ENCODE results near the gene PCBP3. TPM values are rescaled to one million over a fixed set of nuclear protein-coding genes. Genes with fewer than 3 reads are reported as not detected.
"Not testable (repeated sequence)": the region's sequence is repeated elsewhere in the genome, so short reads cannot be mapped to it uniquely, and the experiment has no call there.

Gene PCBP3
- total RNA-seq, 2 donors from 2014 or later, result 11.6 to 16.5 TPM

DNA sequence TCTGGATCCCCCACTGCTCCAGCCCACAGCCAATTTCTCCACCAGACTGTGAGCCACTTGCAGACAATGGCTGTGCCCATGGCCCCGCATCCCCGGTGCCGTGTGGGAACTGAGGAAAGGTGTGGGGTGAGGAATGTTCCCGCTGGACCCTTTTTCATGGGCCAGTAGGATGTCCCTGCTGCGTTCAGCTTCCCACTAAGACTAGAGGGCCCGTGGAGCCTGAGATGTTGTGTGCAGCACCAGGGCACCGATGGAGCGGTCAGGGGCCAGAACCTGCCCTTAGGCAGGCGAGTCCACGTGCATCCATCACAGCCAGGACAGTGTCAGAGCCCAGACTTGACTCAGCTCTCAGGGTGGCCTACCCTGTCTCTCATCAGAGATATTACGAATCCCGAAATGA, 232.4 kb downstream of the PCBP3 start:
- no peak for ATAC-seq (replicated peaks)
- Mint-ChIP-seq H3K4me1 (peaks cover 7% of the 10 kb centered on the region), H3K27ac (no peak overlapping the region), H3K4me3 (no peak overlapping the region), H3K27me3 (peaks cover 5% of the 10 kb centered on the region), H3K36me3 (ENCODE audit: low read depth) (no peaks in the 10 kb centered on the region), H3K9me3 (no peaks in the 10 kb centered on the region)

DNA sequence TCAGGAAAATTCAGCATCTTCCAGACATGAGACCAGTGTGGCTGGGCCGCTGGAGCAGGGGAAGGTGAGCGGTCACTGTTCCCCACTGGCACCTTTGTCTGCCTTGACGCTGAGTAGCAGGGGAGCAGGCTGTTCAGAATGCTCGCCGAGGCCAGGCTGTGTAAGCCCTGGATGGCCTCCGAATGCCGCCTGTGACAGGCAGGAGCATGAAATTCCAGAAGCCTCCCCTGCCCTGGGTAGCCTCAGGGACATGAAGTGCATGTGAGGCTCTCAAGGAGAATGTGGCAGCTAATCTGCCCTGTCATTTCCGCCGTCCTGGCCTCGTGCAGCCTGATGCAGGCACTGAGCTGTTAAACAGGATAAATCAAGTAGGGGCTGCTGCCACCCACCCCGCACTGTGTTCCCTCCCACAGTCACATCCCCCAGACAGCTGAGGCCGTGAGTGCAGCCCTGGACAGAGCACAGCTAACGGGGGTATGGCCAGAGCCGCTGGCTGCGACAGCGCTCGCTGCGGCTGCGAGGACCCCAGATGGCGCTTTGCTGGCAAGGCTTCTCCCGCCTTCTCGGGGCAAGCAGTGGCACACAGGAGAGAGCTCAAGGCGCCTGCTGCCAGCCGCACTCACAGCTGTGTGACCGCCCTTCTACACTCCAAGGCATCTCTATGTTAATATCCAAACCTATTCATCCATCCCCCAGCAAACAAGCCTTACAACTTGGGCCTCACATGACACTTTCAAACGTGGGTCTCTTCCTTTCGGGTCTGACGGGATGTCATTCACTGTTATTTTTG, 233.1 kb downstream of the PCBP3 start:
- H3K27me3 Mint-ChIP-seq, result peaks cover 5% of the 10 kb centered on the region
- no peaks in the 10 kb centered on the region for H3K36me3 Mint-ChIP-seq (ENCODE audit: low read depth)
- no peak overlapping the region for H3K27ac Mint-ChIP-seq
- no peaks in the 10 kb centered on the region for H3K9me3 Mint-ChIP-seq
- peaks cover 10% of the 10 kb centered on the region for H3K4me1 Mint-ChIP-seq
- no peak for ATAC-seq (replicated peaks)
- H3K4me3 Mint-ChIP-seq, result no peak overlapping the region

DNA sequence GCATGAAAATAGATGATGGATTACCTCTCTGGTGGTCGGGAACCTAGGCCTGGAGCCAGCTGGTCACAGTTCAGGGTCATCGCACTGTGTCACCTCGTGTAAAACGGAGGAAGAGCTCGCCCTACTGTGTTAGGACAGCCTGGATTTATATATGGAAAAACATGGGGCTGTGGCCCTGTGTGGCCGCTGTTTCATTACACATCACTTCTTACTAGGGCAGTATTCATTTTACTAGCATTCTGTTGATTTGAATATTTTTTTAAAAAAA, 233.6 kb downstream of the PCBP3 start:
- no peaks in the 10 kb centered on the region for H3K9me3 Mint-ChIP-seq
- H3K27ac Mint-ChIP-seq, result no peak overlapping the region
- H3K4me1 Mint-ChIP-seq, result peaks cover 11% of the 10 kb centered on the region
- peaks cover 5% of the 10 kb centered on the region for H3K27me3 Mint-ChIP-seq
- H3K4me3 Mint-ChIP-seq, result no peak overlapping the region
- H3K36me3 Mint-ChIP-seq (ENCODE audit: low read depth), result no peaks in the 10 kb centered on the region
- ATAC-seq (replicated peaks), result no peak

DNA sequence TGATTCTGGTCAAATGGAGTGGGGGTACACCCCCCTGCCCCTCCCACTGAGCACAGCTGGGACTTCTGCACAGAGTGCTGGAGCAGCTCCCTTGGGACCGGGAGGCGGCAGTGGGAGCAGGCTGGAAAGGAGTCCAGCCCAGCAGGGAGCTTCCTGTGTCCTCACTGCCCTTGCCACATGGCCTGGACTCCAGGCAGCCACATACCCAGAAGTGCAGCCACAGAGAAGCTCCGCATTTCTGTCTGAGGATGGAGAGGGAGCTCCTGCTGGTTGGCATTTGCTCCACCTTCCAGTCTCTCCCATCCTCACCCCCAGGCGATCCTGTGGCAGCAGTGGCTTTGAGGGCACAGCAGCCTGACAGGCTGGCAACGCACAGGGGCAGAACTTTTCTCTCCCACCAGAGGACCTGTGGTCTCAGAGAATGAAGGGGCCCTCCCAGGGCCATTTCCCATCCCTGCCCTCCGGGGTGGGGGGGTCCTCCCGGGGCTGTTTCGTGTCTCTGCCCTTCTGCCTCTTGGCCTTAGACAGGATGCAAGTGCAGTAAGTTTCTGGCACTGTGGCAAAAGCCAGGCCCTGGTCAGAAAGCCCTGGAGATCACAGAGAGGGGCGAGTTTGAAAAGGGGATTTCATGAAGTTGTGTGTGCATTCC, 234.4 kb downstream of the PCBP3 start:
- no peak for ATAC-seq (replicated peaks)
- Mint-ChIP-seq H3K36me3 (ENCODE audit: low read depth) (no peaks in the 10 kb centered on the region), H3K27me3 (no peaks in the 10 kb centered on the region), H3K4me3 (no peak overlapping the region), H3K9me3 (no peaks in the 10 kb centered on the region), H3K4me1 (peaks cover 20% of the 10 kb centered on the region), H3K27ac (no peak overlapping the region)

DNA sequence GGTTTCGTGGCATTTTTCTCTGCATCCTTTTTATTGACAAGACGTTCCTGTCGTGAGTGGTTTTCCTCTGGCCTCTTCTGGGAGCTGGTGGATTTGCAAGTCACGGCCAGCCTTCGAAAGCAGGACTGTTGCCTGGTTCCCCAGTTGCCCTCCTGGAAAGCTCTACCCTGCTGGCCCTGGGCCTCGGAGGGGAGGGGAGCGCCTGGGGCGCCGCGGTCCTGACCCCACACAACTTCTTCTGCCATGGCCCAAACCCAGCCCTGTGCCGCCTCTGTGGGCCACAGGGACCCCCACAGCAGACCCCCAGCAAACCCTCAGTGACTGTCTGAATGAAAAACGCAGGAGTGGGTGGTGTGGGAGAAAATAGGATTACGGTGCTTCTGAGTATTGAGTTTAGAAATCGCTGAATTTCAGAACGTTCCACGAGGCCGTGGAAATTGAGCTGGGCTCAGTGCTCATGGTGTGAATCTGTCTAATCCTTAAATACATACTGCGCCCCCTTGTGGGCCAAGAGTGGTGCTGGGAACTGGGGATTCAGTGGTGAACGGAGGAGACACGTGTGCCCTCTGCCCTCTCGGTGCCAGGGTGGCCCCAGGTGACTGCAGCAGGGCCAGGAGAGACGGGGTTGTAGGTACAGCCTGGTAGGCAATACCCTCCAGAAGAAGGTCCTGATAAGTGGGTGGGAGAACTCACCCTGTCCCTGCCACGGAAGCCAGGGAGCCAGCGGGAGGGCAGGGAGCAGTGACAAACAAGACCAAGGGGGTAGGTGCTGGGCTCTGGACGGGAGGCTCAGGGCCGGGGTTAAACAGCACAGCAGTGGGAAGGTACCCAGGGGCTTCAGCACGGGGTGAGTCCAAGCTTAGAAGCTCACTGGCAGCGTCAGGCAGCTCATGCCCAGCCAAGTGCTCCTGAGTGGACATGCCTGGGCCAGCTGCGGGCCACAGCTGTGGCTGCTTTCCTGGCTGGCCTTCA, 236.9 kb downstream of the PCBP3 start:
- no peaks in the 10 kb centered on the region for H3K27me3 Mint-ChIP-seq
- H3K4me3 Mint-ChIP-seq, result peak overlapping the region; percentile 51
- H3K27ac Mint-ChIP-seq, result no peak overlapping the region
- peaks cover 36% of the 10 kb centered on the region for H3K4me1 Mint-ChIP-seq
- peak; percentile 94 for ATAC-seq (replicated peaks)
- peaks cover 3% of the 10 kb centered on the region for H3K9me3 Mint-ChIP-seq
- H3K36me3 Mint-ChIP-seq (ENCODE audit: low read depth), result no peaks in the 10 kb centered on the region

DNA sequence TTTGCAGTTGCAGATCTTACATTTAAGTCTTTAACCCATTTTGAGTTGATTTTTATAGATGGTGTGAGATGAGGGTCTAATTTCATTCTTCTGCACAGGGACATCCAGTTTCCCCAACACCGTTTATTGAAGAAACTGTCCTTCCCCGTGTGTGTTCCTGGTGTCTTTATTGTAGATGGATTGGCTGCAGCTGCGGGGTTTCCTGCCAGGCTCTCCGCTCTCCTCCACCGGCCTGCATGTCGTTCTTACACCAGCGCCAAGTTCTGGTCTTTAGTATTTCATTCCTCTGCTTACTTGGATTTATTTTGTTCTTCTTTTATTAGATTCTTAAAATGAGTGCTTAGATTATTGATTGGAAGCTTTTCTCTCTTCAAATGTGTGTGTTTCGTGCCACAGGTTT, 239.1 kb downstream of the PCBP3 start:
- Mint-ChIP-seq H3K27ac (no peak overlapping the region), H3K9me3 (peaks cover 6% of the 10 kb centered on the region), H3K36me3 (ENCODE audit: low read depth) (no peaks in the 10 kb centered on the region), H3K4me3 (no peak overlapping the region), H3K4me1 (peaks cover 43% of the 10 kb centered on the region), H3K27me3 (no peaks in the 10 kb centered on the region)
- no peak for ATAC-seq (replicated peaks)

DNA sequence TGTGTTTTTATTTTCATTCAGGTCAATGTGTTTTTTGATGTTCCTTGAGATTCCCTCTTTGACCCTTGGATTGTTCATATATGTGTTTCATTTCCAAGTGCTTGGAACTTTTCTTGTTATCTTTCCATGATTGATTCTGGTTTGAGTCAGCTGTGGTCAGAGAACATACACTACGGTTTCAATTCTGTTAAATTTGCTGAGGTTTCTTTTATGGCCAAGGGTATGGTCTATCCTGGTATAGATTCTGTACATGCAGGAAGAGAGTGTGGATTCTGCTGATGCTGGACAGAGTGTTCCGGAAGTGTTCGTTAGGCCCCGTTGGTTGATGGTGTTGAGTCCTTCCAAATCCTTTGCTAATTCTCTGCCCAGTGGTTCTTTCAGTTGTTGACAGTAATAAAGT, 239.6 kb downstream of the PCBP3 start:
- H3K9me3 Mint-ChIP-seq, result peaks cover 6% of the 10 kb centered on the region
- no peaks in the 10 kb centered on the region for H3K27me3 Mint-ChIP-seq
- ATAC-seq (replicated peaks), result no peak

DNA sequence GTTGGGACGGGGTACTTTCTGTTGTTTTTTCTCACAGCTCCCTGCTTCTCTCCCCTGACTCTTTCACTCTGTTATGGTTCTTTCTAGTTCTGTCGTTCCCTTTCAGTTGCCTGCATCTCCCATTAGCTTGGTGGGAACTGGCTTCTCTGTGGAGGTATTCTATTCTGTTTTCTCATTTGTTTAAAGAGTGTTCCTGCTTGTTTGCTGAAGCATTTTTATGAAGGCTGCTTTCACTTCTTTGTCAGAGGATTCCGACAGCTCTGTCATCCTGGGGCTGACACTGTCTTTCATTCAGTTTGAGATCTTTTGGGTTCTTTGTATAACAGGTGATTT, 242.0 kb downstream of the PCBP3 start:
- H3K4me1 Mint-ChIP-seq, result peaks cover 49% of the 10 kb centered on the region
- peak overlapping the region; percentile 78 for H3K27ac Mint-ChIP-seq
- ATAC-seq (replicated peaks), result no peak
- H3K27me3 Mint-ChIP-seq, result peaks cover 2% of the 10 kb centered on the region
- peaks cover 6% of the 10 kb centered on the region for H3K9me3 Mint-ChIP-seq
- peak overlapping the region; percentile 54 for H3K4me3 Mint-ChIP-seq
- H3K36me3 Mint-ChIP-seq (ENCODE audit: low read depth), result no peaks in the 10 kb centered on the region

More for the DNA sequence above, 239.6 kb downstream of the PCBP3 start:
- Mint-ChIP-seq H3K4me3 (no peak overlapping the region), H3K27ac (no peak overlapping the region), H3K36me3 (ENCODE audit: low read depth) (no peaks in the 10 kb centered on the region), H3K4me1 (peaks cover 43% of the 10 kb centered on the region)

DNA sequence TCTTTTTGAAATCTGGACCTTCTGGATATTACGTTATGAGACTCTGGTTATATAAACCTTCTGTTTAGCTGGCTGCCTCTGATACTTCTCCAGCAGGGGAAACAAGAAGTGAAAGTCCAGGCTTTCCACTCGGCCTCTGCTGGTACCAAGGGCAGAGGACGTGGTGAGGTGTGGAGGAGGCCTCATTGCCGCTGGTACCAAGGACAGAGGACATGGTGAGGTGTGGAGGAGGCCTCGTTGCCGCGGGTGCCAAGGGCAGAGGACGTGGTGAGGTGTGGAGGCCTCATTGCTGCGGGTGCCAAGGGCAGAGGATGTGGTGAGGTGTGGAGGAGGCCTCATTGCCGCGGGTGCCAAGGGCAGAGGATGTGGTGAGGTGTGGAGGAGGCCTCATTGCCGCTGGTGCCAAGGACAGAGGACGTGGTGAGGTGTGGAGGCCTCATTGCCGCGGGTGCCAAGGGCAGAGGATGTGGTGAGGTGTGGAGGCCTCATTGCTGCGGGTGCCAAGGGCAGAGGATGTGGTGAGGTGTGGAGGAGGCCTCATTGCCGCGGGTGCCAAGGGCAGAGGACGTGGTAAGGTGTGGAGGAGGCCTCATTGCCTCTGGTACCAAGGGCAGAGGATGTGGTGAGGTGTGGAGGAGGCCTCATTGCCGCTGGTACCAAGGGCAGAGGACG, 242.5 kb downstream of the PCBP3 start:
- H3K4me3 Mint-ChIP-seq, result peak overlapping the region; percentile 54
- ATAC-seq (replicated peaks), result peak; percentile 65
- H3K27me3 Mint-ChIP-seq, result not testable (repeated sequence)

DNA sequence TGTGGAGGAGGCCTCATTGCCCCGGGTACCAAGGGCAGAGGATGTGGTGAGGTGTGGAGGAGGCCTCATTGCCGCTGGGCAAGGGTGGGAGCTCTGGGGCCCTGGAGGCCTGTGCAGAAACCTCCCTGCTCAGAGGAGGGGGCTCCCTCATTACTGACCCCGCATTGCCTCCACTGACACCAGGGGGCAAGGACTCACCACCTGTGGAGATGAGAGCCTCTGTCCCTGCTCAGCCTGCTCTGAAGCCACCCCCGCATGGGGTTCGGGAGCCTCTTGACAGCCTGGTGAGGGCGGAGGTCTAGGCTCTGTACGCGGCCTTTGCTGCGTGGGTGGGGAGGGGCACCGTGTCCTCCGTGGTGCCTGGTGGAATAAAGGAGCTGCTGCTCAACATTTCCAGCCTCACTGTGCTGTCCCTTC, 243.1 kb downstream of the PCBP3 start:
- Mint-ChIP-seq H3K9me3 (peaks cover 6% of the 10 kb centered on the region), H3K4me1 (peaks cover 52% of the 10 kb centered on the region), H3K27ac (peak overlapping the region; percentile 23), H3K27me3 (peaks cover 5% of the 10 kb centered on the region), H3K36me3 (ENCODE audit: low read depth) (no peaks in the 10 kb centered on the region), H3K4me3 (peak overlapping the region; percentile 54)
- peak; percentile 64 for ATAC-seq (replicated peaks)

More for the DNA sequence above, 242.5 kb downstream of the PCBP3 start:
- peak overlapping the region; percentile 78 for H3K27ac Mint-ChIP-seq
- H3K9me3 Mint-ChIP-seq; H3K36me3 Mint-ChIP-seq (ENCODE audit: low read depth): not testable (repeated sequence)
- peaks cover 49% of the 10 kb centered on the region for H3K4me1 Mint-ChIP-seq

DNA sequence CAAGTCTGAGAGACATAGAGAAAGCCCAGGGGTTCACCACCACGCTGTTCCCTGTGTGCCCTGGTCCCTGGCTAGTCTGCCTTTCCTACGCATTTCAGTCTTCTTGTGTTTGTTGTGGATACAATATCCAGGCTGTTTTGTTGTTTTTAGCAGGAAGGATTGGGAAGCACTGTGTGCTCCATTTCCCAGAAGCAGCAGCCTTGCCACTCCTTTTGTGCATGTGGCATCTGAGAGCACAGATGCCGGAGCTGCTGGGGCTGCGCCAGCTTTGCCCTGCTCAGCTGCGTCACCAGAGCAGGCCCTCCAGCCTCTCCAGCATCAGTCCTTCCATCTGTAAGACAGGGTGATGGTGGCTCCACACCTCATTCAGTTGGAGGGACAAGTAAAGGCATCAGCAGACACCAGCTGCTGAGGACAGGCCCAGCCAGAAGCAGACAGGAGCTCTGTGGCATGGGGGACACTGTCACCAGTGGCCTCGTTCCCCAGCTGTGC, 243.6 kb downstream of the PCBP3 start:
- ATAC-seq (replicated peaks), result no peak
- peaks cover 6% of the 10 kb centered on the region for H3K9me3 Mint-ChIP-seq
- no peaks in the 10 kb centered on the region for H3K36me3 Mint-ChIP-seq (ENCODE audit: low read depth)
- H3K4me3 Mint-ChIP-seq, result peak overlapping the region; percentile 54
- H3K27ac Mint-ChIP-seq, result peak overlapping the region; percentile 23
- H3K4me1 Mint-ChIP-seq, result peaks cover 51% of the 10 kb centered on the region
- peaks cover 5% of the 10 kb centered on the region for H3K27me3 Mint-ChIP-seq

DNA sequence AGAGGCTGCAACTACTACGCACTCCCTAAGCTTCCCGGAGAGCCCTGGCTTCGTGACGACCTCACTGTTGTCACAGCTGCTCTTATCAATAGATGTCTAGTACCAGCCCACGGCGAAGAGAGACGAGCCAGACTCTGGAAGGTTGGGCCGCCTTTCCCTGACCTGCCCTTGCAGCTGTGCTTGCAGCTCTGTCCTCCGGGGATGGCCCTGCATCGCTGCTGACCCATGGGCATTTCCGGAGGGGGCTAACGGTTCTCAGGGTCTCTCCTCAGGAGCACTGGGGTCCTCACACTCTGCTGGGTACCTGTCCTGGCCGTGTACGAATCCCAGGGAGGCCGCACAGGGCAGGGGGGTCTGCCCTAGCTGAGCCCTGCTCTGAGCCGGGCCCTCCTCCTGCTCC, 244.3 kb downstream of the PCBP3 start:
- Mint-ChIP-seq H3K9me3 (peaks cover 6% of the 10 kb centered on the region), H3K4me3 (no peak overlapping the region), H3K27ac (no peak overlapping the region), H3K36me3 (ENCODE audit: low read depth) (no peaks in the 10 kb centered on the region), H3K4me1 (peaks cover 46% of the 10 kb centered on the region), H3K27me3 (peaks cover 5% of the 10 kb centered on the region)
- ATAC-seq (replicated peaks), result no peak

DNA sequence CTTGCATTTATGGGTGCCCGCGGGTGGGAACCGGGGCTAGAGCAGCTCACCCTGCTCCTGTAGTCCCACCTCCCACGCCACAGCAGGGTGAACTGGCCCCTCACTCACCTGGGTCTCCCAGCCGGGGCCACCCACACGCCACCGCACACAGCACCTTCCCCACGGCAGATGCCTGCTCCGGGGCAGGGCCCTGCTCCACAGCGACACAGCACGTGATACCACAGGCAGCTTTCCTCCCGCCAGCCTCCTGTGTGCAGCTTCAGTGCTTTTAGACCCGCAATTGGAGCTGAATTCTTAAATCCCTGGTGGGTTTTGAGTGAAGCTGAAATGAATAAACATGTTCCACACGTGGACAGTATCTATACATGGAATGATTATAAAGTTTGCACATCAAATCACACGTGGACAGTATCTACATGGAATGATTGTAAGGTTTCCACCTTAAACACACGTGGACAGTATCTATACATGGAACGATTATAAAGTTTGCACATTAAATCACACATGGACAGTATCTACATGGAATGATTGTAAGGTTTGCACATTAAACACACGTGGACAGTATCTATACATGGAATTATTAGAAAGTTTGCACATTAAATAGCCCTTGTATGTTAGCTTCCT, 245.0 kb downstream of the PCBP3 start:
- peaks cover 43% of the 10 kb centered on the region for H3K4me1 Mint-ChIP-seq

DNA sequence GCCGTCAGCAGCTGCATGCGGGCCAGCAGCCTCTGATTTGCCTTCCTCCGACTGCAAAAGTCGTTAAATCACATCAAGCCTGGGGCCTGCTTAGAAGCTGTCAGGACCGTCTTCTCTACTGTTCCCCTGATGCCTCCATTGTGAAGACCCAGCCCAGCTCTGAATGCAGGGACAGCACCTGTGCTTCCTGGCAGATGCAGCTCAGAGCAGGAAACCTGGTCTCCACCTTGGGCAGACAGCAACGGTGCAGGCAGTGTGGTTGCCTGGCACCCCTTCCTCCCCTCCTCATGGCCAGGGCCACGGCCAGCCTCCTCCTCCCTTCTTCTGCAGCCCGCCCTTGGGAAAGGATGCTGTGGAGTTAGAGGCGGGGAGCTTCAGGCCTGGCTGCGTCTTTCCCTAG, 245.7 kb downstream of the PCBP3 start:
- Mint-ChIP-seq H3K27me3 (peaks cover 5% of the 10 kb centered on the region), H3K4me3 (no peak overlapping the region), H3K4me1 (peaks cover 40% of the 10 kb centered on the region), H3K27ac (no peak overlapping the region), H3K36me3 (ENCODE audit: low read depth) (no peaks in the 10 kb centered on the region), H3K9me3 (peaks cover 6% of the 10 kb centered on the region)
- ATAC-seq (replicated peaks), result no peak

More for the DNA sequence above, 245.0 kb downstream of the PCBP3 start:
- Mint-ChIP-seq H3K27me3 (peaks cover 5% of the 10 kb centered on the region), H3K9me3 (peaks cover 6% of the 10 kb centered on the region), H3K27ac (no peak overlapping the region), H3K4me3 (no peak overlapping the region), H3K36me3 (ENCODE audit: low read depth) (no peaks in the 10 kb centered on the region)
- ATAC-seq (replicated peaks), result no peak
